Gastrocnemius medialis (tissue), 4 donors: ENCODE measurements around the gene SLC1A4. TPM values are rescaled to one million over a fixed set of nuclear protein-coding genes. Genes with fewer than 3 reads are reported as not detected.
"Not testable (repeated sequence)": the region's sequence is repeated elsewhere in the genome, so short reads cannot be mapped to it uniquely, and the experiment has no call there.

Experiments
- ATAC-seq, 2 donors: fragments of 150-250 bp; one replicate each; pipeline ENCODE4 v1.9.1; 2016
- DNase-seq, 2 donors: peaks; one replicate each; pipeline ENCODE4 v3.0.0-alpha.2; 2019
- H3K27ac ChIP-seq, 4 donors: fragments of 200-600 bp; sonication (generic); 1 replicate in 1 of 4; 2 replicates in 3 of 4; pipeline ENCODE4 v1.5.1; 2016 to 2018; ENCODE audit warnings: mild to moderate bottlenecking in 2 of 4, moderate library complexity in 1 of 4
- H3K27me3 ChIP-seq, 3 donors: fragments of 200-600 bp; sonication (generic) in 2 of 3; 1 replicate in 1 of 3; 2 replicates in 2 of 3; pipeline versions ENCODE4 v1.5.1 to v1.6.0; 2016 to 2019; ENCODE audit warnings: mild to moderate bottlenecking in 1 of 3, moderate library complexity in 1 of 3
- H3K36me3 ChIP-seq, 2 donors: fragments of 200-600 bp; sonication (generic) in 1 of 2; one replicate each; pipeline ENCODE4 v1.5.1; 2017 to 2018
- H3K4me1 ChIP-seq, 2 donors: fragments of 200-600 bp; sonication (generic) in 1 of 2; one replicate each; pipeline ENCODE4 v1.5.1; 2016 to 2017; ENCODE audit warnings: mild to moderate bottlenecking in 2 of 2
- H3K4me3 ChIP-seq, 4 donors: fragments of 200-600 bp; sonication (generic) in 3 of 4; 1 replicate in 1 of 4; 2 replicates in 3 of 4; pipeline ENCODE4 v1.5.1; 2016 to 2019; ENCODE audit warnings: mild to moderate bottlenecking in 2 of 4
- H3K9me3 ChIP-seq, 3 donors: fragments of 200-600 bp; sonication (generic) in 2 of 3; 1 replicate in 1 of 3; 2 replicates in 2 of 3; pipeline ENCODE4 v1.5.1; 2016 to 2019
- POLR2A ChIP-seq, 2 donors: fragments of 450-650 bp; IDR thresholded peaks; one replicate each; pipeline ENCODE4 v1.6.1; 2017; ENCODE audit warnings: antibody characterized with exemption in 2 of 2, mild to moderate bottlenecking in 2 of 2, moderate library complexity in 2 of 2
- in situ Hi-C, 4 donors: fragments of 200-750 bp; cut with MboI; loops; one replicate each; pipeline versions ENCODE4 v1.15.0 to v1.8.0; 2017; ENCODE audit warnings: low sequenced_read_pairs in 4 of 4
- intact Hi-C: fragments of 100-400 bp; cut with DNase I; formaldehyde crosslinking; loops from one replicate; pipeline ENCODE4 v1.15.1; 2023; ENCODE audit warnings: low total_unique reads
- total RNA-seq, 4 donors: library from RNA; depleted of rRNA; stranded (reverse); fragments of >200 nt; gene quantifications; one replicate each; pipeline versions ENCODE4 v1.1.0 to v1.2.3, GENCODE V29; 2016
- TF ChIP-seq, protein P1 (sequence below), 5 experiments: fragments of 450-650 bp in 3 of 5; fragments of 200-600 bp in 2 of 5; sonication (generic) in 2 of 5; IDR thresholded peaks in 4 of 5; conservative IDR thresholded peaks in 1 of 5; 1 replicate in 4 of 5; 2 replicates in 1 of 5; pipeline ENCODE4 v1.5.1; 2016 to 2019; ENCODE audit warnings: antibody characterized with exemption in 5 of 5, mild to moderate bottlenecking in 3 of 5, moderate library complexity in 3 of 5

The SLC1A4 gene
- total RNA-seq, 4 donors from 2014 or later, result 5.4 to 54.1 (median 14.1) TPM

DNA sequence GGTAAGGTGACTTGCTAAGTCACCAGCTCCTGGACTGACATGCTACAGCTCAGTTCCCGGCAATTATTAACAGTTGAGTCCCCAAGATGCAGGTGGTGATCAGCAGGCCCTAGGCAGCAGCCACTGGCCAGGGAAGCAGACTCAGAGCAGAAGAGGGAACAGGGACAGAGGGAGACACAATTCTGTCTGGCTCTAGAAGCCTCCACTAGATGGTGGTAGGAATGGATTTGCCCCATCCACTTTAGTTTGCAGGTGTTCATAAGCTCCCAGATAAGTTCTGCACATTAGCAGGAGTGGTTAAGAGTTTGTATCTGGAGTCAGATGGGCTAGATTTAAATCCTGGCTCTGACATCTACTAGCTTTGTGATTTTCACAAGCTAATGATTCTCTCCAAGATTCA lies 25.5 kb upstream of the SLC1A4 start:
- Histone ChIP-seq H3K27me3 (no peaks in the 10 kb centered on the region), H3K4me3 (no peak overlapping the region), H3K27ac (no peak overlapping the region), H3K4me1 (no peaks in the 10 kb centered on the region), H3K36me3 (no peaks in the 10 kb centered on the region), H3K9me3 (no peaks in the 10 kb centered on the region)
- in situ Hi-C loops (no loop called here), intact Hi-C loops (no loop called here)
- ATAC-seq, result no peak
- no peak for DNase-seq
- no peak for TF ChIP-seq POLR2A (IDR thresholded peaks at IDR 0.05)
- TF ChIP-seq, protein P1, sequence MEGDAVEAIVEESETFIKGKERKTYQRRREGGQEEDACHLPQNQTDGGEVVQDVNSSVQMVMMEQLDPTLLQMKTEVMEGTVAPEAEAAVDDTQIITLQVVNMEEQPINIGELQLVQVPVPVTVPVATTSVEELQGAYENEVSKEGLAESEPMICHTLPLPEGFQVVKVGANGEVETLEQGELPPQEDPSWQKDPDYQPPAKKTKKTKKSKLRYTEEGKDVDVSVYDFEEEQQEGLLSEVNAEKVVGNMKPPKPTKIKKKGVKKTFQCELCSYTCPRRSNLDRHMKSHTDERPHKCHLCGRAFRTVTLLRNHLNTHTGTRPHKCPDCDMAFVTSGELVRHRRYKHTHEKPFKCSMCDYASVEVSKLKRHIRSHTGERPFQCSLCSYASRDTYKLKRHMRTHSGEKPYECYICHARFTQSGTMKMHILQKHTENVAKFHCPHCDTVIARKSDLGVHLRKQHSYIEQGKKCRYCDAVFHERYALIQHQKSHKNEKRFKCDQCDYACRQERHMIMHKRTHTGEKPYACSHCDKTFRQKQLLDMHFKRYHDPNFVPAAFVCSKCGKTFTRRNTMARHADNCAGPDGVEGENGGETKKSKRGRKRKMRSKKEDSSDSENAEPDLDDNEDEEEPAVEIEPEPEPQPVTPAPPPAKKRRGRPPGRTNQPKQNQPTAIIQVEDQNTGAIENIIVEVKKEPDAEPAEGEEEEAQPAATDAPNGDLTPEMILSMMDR (IDR thresholded peaks at IDR 0.05 in 4 of 5, conservative IDR thresholded peaks at IDR 0.05 in 1 of 5), result no peak

DNA sequence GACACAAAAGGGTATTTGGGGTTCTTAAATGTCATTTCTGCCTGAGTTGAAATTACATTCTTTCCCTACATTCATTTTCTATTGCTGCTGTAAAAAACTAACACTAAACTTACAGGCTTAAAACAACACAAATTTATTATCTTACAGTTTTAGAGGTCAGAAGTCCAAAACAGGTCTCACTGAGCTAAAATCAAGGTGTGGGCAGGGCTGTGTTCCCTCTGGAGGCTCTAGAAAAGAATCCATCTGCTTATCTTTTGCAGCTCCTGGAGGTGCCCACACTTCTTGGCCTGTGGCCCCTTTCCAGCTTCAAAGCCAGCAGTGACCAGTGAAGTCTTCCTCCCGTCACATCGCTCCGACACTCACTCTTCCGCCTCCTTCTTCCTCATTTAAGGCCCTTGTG lies 23.2 kb upstream of the SLC1A4 start:
- H3K36me3 ChIP-seq, result no peaks in the 10 kb centered on the region
- DNase-seq, result no peak
- no peaks in the 10 kb centered on the region for H3K9me3 ChIP-seq
- TF ChIP-seq, protein P1 (IDR thresholded peaks at IDR 0.05 in 4 of 5, conservative IDR thresholded peaks at IDR 0.05 in 1 of 5), result no peak
- TF ChIP-seq POLR2A (IDR thresholded peaks at IDR 0.05), result no peak
- no peak overlapping the region for H3K4me3 ChIP-seq
- intact Hi-C loops (no loop called here), in situ Hi-C loops (no loop called here)
- no peak for ATAC-seq
- H3K4me1 ChIP-seq, result peaks cover 7 to 11% of the 10 kb centered on the region in 2 donors
- H3K27ac ChIP-seq, result no peak overlapping the region
- no peaks in the 10 kb centered on the region for H3K27me3 ChIP-seq

DNA sequence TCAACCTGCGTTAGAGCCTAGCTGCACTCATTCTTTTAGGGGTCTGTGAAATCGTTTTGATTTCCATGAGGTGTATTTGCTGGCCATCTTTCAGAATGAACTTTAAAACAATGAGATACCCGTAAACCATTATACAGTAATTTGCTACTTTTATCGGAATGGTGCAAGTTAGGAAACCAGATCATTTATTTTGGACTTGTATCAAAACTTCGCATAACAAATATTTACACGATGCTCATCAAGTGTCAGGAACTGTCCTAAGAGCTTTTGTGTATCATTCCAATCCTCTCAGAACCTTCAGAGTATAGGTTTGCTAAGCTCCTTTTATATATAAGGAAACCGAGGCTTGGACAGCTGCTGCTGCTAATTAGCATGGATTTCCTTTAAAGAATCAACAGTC lies 22.4 kb upstream of the SLC1A4 start:
- ATAC-seq, result no peak
- H3K27ac ChIP-seq, result no peak overlapping the region
- no peaks in the 10 kb centered on the region for H3K36me3 ChIP-seq
- H3K4me3 ChIP-seq, result no peak overlapping the region
- H3K9me3 ChIP-seq, result no peaks in the 10 kb centered on the region
- peaks cover 8 to 16% of the 10 kb centered on the region in 2 donors for H3K4me1 ChIP-seq
- in situ Hi-C loops (no loop called here), intact Hi-C loops (no loop called here)
- no peak for DNase-seq
- H3K27me3 ChIP-seq, result no peaks in the 10 kb centered on the region
- TF ChIP-seq, protein P1 (IDR thresholded peaks at IDR 0.05 in 4 of 5, conservative IDR thresholded peaks at IDR 0.05 in 1 of 5), result no peak
- no peak for TF ChIP-seq POLR2A (IDR thresholded peaks at IDR 0.05)

DNA sequence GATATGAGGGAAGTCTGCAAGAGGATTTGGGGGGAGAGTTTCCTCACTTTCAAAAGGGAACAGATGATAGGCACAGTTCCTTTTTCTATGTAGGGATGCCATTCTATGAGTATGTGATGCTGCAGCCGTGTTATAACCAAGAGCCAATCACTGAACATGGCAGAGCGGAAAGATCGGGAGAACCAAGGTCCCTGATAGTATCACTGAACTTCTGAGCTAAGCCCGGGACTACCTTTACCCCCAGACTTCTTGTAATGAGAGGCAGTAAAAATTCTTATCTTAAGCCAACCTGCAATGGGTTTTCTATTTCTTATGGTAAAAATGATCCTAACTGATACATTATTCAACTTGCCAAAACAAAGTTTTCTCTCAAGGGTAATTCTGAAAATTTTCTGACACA lies 21.6 kb upstream of the SLC1A4 start:
- H3K4me3 ChIP-seq, result no peak overlapping the region
- TF ChIP-seq, protein P1 (IDR thresholded peaks at IDR 0.05 in 4 of 5, conservative IDR thresholded peaks at IDR 0.05 in 1 of 5), result no peak
- no peak for TF ChIP-seq POLR2A (IDR thresholded peaks at IDR 0.05)
- no peaks in the 10 kb centered on the region for H3K36me3 ChIP-seq
- no peak for ATAC-seq
- H3K4me1 ChIP-seq, result peaks cover 16 to 22% of the 10 kb centered on the region in 2 donors
- in situ Hi-C loops, result no loop called here
- H3K27ac ChIP-seq, result no peak overlapping the region
- no peak for DNase-seq
- no peaks in the 10 kb centered on the region for H3K27me3 ChIP-seq
- H3K9me3 ChIP-seq, result no peaks in the 10 kb centered on the region
- intact Hi-C loops, result no loop called here

DNA sequence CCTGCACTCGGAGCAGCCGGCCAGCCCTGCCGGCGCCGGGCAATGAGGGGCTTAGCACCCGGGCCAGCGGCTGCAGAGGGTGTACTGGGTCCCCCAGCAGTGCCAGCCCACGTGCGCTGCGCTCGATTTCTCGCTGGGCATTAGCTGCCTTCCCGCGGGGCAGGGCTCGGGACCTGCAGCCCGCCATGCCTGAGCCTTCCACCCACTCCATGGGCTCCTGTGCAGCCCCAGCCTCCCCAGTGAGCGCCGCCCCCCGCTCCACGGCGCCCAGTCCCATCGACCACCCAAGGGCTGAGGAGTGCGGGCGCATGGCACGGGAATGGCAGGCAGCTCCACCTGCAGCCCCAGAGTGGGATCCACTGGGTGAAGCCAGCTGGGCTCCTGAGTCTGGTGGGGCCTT lies 20.1 kb upstream of the SLC1A4 start:
- H3K4me3 ChIP-seq, H3K9me3 ChIP-seq, H3K27ac ChIP-seq, DNase-seq, ATAC-seq, H3K27me3 ChIP-seq, intact Hi-C loops, H3K36me3 ChIP-seq, in situ Hi-C loops: not testable (repeated sequence)
- H3K4me1 ChIP-seq, result peaks cover 30 to 35% of the 10 kb centered on the region in 2 donors
